ENCODE results near the gene DENND5B.
"Not testable (repeated sequence)": the region's sequence is repeated elsewhere in the genome, so short reads cannot be mapped to it uniquely, and the experiment has no call there.

The DENND5B gene

DNA sequence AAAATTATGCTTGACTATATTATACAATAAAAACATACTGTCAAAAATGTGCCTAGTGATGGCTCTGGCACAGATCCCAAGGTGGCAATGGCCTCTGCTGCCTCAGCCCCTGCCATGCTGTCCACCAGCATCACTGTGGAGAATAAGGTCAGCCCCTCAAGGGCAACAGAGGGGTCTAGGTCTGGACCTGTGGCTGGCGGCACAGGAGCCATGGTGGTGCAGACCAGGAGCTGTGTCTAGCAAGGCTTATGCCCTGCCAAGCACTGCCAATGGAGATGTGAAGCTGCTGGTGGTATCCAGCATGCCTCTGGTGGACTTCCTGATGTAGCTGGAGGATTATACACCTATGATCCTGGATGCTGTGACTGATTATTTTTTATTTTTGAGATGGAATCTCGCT, 125.9 kb downstream of the DENND5B start:
- no peak for FAIRE-seq

- no peak for FAIRE-seq
These were observed 130.9 kb downstream of the DENND5B start for GRCh38 chr12:31460024-31460423.

DNA sequence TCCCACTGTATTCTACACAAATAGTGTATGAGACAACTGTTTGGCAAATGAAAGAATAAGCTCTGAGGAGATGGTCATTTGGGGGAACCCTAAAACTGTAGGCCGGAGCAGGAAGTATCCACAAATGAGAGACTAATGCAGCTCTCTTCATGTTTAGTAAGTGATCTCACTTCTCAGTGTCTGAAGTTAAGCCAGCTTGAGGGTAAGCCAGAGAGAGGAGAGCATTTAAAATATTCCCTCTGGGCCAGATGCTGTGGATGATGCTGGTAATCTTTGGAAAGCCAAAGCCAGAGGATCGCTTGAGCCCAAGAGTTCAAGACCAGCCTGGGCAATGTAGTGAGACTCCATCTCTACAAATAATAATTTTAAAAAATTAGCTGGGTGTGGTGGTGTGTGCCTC, 134.4 kb downstream of the DENND5B start:
- FAIRE-seq, result no peak

GRCh38 chr12:31444736-31445135, 146.2 kb downstream of the DENND5B start:
- FAIRE-seq, result no peak

DNA sequence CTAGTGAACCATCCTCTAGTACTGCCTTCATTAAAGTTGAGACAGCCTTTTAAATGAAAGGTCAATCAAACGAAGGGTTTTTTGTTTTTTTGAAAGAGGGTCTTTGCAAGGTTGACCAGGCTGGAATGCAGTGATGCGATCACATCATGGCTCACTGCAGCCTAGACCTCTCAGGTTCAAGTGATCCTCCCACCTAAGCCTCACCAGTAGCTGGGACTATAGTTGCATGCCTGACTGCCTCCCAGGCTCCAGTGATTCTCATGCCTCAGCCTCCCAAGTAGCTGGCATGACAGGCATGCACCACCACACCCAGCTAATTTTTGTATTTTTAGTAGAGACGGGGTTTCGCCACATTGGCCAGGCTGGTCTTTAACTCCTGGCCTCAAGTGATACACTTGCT, 150.3 kb downstream of the DENND5B start:
- FAIRE-seq, result no peak

DNA sequence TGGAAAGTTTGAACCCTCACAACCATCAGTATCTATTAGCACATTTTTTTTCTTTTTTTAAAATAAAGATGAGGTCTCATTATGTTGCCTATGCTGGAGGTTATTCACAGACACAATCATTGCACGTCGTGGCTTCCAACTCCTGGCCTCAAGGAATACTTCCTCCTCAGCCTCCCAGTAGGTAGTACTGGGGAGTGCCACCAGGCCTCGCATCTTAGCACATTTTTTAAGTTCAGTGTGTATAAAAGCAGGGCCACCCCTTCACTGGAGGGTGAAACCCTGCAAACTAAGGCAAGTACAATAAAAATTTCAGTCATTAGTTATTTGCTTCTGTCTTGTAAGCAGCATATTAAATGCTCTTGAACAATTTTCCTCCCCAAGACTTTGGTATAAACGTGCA, 150.8 kb downstream of the DENND5B start:
- FAIRE-seq, result no peak

GRCh38 chr12:31431721-31432240, 159.2 kb downstream of the DENND5B start:
- FAIRE-seq, result peak; percentile 72

- FAIRE-seq, result no peak
These were observed 167.5 kb downstream of the DENND5B start for GRCh38 chr12:31423405-31423804.

- FAIRE-seq, result no peak
These were observed 178.6 kb downstream of the DENND5B start for GRCh38 chr12:31412292-31412801.

DNA sequence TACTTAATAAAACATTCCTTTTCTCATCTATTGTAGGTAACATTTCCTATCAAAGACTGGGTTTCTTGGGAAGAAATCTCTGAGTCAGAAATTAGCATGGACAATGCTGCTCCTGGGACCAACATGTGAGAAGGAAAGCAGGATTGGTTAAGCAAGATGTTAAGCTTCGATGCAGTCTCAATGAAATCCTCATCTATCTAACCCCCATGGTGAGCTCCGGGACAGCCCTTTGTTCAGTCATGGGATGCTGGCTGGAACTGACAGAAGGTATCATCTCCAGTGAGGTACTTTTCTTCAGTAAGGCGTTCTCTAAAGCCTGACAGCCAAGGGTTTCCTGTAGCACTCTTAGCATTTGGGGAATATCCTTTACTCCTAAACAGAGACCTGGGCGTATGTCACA, 182.2 kb downstream of the DENND5B start:
- no peak for FAIRE-seq

DNA sequence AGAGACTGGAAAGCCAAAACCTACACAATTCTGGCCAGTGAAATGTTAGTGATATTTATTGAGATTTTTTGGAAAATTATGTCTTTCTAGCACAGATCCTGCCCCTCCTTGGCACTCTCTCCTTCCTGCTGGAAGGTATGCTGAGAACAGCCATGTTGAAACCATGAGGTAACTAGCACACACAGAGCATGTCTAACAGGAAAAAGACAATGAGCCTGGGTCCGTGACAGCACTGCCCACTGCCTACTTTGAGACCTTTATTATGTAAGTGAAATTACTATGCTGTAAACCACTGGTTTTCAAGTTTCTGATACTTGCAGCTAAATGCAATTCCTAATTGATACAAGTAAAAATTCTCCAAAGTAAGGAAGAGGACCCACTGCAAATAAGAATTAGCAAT, 183.4 kb downstream of the DENND5B start:
- no peak for FAIRE-seq

GRCh38 chr12:31406345-31406744, 184.6 kb downstream of the DENND5B start:
- no peak for FAIRE-seq

- no peak for FAIRE-seq
These were observed 185.9 kb downstream of the DENND5B start for GRCh38 chr12:31405021-31405420.

DNA sequence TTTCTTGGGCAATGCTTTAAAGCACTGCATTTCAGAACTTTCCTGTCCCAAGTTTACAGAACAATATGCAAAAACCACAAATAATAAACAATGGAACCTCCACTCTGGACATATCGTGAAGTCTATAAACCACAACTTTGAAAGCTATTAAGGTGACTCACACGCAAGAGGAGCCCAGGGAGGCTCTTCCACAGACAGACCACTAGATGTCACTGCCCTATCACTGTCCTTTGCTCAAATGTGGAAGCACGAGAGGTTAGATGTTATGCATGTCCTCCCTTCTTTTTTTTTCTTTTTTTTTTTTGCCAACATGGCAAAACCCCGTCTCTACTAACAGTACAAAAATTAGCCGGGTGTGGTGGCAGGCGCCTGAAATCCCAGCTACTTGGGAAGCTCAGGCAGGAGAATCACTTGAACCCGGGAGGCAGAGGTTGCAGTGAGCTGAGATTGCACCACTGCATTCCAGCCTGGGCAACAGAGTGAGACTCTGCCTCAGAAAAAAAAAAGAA, 187.8 kb downstream of the DENND5B start:
- FAIRE-seq, result peak; percentile 79

DNA sequence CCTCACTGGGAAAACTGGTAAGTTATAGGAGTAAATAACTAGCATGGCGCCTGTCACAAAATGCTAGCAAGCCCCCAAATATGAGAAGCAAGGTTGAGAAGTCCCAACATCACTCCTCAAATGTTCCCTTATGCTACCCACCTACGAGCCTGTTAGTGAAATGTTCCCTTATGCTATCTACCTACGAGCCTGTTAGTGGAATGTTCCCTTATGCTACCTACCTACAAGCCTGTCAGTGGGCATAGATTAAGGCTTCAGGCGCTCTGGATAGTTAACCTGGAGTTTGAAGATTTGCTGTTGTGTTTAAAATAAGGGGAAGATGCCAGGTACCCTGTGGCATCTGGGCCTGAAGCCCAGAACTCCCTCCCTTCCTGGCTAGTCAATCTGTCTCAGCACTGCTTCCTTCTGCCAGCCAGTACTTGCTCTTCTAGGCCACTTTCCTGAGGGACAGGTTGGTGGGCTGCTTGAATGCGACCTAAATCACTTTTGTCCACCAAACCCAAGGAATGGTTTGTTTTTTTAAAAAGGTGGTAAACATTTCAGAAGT, 197.9 kb downstream of the DENND5B start:
- FAIRE-seq, result no peak

GRCh38 chr12:31390991-31391390, 199.9 kb downstream of the DENND5B start:
- no peak for FAIRE-seq

DNA sequence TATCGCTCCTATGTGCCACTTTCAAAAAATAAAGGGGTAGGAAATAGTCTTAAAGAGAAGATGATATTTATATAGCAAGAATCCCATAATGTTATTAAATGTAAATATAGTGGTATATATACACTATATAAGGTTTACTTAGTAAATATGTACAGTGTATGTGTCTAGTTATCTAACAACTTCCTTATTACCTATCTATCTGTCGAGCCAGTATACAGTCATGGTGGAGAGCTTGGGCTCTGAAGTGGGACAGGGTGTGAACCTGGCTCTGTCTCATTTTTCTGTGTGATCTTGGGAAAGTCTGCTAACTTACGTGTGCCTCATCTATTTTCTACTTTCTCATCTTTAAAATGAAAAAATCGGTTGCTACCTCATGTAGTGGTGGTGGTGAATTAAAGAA, 202.2 kb downstream of the DENND5B start:
- FAIRE-seq, result no peak

- FAIRE-seq, result no peak
These were observed 203.5 kb downstream of the DENND5B start for GRCh38 chr12:31387466-31387865.

GRCh38 chr12:31387011-31387410, 203.9 kb downstream of the DENND5B start:
- no peak for FAIRE-seq

GRCh38 chr12:31386364-31386777, 204.6 kb downstream of the DENND5B start:
- no peak for FAIRE-seq

DNA sequence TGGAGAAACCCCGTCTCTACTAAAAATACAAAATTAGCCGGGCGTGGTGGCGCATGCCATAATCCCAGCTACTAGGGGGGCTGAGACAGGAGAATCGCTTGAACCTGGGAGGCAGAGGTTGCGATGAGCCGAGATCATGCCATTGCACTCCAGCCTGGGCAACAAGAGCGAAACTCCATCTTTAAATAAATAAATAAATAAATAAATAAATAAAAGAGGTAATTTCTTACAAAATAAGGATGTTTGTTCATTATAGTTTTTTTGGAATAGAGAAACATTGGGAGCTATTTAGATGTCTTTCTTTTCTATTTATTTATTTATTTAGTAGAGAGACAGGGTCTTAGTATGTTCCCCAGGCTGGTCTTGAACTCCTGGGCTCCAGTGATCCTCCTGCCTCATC, 213.7 kb downstream of the DENND5B start:
- FAIRE-seq, result not testable (repeated sequence)

- not testable (repeated sequence) for FAIRE-seq
These were observed 215.5 kb downstream of the DENND5B start for GRCh38 chr12:31375422-31375821.

DNA sequence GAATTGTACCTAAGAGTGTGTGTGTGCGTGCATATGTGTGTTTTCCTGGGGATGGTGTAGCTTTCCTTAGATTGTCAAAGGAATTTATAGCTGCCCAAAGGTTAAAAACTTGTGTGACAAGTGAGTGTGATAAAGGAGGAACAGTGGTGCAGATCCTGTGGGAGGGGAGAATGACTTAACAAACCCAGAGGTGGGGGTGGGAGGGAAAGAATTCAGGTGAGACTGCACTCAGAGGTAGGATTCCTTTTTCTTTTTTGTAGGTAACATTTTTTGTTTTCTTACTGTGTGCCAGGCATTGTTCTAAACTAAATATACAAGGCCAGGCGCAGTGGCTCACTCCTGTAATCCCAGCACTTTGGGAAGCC, 219.7 kb downstream of the DENND5B start:
- no peak for FAIRE-seq

DNA sequence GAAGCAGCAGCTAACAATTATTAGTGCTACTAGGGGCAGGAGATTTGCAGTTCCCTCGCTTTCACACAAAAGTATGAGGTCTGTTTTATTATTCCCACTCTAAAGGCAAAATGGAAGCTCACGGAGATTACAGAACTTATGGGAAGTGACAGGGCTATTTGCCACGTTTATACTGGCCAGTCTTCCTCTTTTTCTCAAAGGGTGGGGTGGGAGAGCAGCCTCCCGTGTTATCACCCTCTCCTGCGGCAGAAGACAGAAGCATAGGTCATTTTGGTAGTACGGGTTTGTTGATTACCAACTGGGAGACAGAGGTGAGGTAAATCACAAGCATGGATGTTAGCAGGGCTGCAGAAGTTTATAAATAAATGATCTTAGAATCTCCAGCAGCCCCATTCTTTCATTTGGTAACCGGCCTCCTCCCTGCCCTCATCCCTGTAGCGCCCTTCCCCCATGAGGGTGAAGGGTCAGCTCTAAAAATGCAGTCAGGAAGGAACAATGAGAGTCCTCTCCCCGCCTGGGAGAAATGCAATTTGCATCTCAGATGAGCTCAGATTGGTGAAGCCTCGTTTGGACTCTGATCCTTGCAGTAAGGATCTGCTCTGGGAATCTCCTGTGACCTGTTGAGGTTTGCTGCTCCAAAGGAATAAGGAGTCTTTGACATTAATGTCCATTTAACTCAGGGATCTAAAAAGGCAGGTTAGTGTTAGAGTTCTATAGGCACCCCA, 220.2 kb downstream of the DENND5B start:
- FAIRE-seq, result no peak
